A549 (cell line): Measurements from ENCODE around the gene RNF144A.

Experiments used
- CBX2 ChIP-seq: fragments of 200-600 bp; sonication (generic); IDR thresholded peaks from 2 replicates; pipeline ENCODE4 v1.6.1; 2016; ENCODE audit warnings: low read depth, mild to moderate bottlenecking, borderline replicate concordance
- EP300 ChIP-seq, 2 experiments: fragments of >200 bp; sonication (Bioruptor Twin); formaldehyde crosslinking; IDR thresholded peaks; 2 replicates in 1 of 2; 3 replicates in 1 of 2; pipeline ENCODE4 v1.6.1; 2016 to 2017
- HOXB13 ChIP-seq: fragments of 250-450 bp; sonication (Bioruptor Pico); IDR thresholded peaks from 2 replicates; pipeline ENCODE4 v1.5.0; 2020; ENCODE audit warnings: low read depth, mild to moderate bottlenecking, moderate library complexity
- HOXB5 ChIP-seq: fragments of 250-450 bp; sonication (Bioruptor Pico); IDR thresholded peaks from 2 replicates; pipeline ENCODE4 v1.5.0; 2020; ENCODE audit warnings: mild to moderate bottlenecking, moderate library complexity
- JUN ChIP-seq, 2 experiments: fragments of >200 bp; sonication (Bioruptor Twin); formaldehyde crosslinking; IDR thresholded peaks; 2 replicates in 1 of 2; 3 replicates in 1 of 2; pipeline ENCODE4 v1.6.1; 2016 to 2017
- KDM1A ChIP-seq: fragments of 200-600 bp; sonication (generic); IDR thresholded peaks from 2 replicates; pipeline ENCODE4 v1.6.1; 2016; ENCODE audit warnings: low read depth, mild to moderate bottlenecking
- MAZ ChIP-seq: fragments of 150-350 bp; IDR thresholded peaks from 2 replicates; pipeline ENCODE4 v1.6.1; 2014; ENCODE audit warnings: antibody characterized with exemption, low read depth, low read length, borderline replicate concordance
- POLR2A ChIP-seq: IDR thresholded peaks from 2 replicates; pipeline ENCODE4 v1.6.1; 2012; ENCODE audit warnings: mild to moderate bottlenecking, low read length
- RCOR1 ChIP-seq: fragments of 150-350 bp; IDR thresholded peaks from 2 replicates; pipeline ENCODE4 v1.6.1; 2014; ENCODE audit warnings: antibody characterized with exemption, low read length, low read depth
- SMC3 ChIP-seq: fragments of >200 bp; sonication (Bioruptor Twin); formaldehyde crosslinking; IDR thresholded peaks from 3 replicates; pipeline ENCODE4 v1.6.1; 2018; ENCODE audit warnings: inconsistent platforms
- TF ChIP-seq, protein P1 (sequence below): fragments of >200 bp; sonication (Bioruptor Twin); formaldehyde crosslinking; IDR thresholded peaks from 3 replicates; pipeline ENCODE4 v1.5.1; 2016
- TF ChIP-seq, protein P2 (sequence below): IDR thresholded peaks from 2 replicates; pipeline ENCODE4 v1.6.1; 2012
- TF ChIP-seq, protein P3 (sequence below): fragments of 450-650 bp; IDR thresholded peaks from 2 replicates; pipeline ENCODE4 v1.6.1; 2014; ENCODE audit warnings: antibody characterized with exemption

DNA sequence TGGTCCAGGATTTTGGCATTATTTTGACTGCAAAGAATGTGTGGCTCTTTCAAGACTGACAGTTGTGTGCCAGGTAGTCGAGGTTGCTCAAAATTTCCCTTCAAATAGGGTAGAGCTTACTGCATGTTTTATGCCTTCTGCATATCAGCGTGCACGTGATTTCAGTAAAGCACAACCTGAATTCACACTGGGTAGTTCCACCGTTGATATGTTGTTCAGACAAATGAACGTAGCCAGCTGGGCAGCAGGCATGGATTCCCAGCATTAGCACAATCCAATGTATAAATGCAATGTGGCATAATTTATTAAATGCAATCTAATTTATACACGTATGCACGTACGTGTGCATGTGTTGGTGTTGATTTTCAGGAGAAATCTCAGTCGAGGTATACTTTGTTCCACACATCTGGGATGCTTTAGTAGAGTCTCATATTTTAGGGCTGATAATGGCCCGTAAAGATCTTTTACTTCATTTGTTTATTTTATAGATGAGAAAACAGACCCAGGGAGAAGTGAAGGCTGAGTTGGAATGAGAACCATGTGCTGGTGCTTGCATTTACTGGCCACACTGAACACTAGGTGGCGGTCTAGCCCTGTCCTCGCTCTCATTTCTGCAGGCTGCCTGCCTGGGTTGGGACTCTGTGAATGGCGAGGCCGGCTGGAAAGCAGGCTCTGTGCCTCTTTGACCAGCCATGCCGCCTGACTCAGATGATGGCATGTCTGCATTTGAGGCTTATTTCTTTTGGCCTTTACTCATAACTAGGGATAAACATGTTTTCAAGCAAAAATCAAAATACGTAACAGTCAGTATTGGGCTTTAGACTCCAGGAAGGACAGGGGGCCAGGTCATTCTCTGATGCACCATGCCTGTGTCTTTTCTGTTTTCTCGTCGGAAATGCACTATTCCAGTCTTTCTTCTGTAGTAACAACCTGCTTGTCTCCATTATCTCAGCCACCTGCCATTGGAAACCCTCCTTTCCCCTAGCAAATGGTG lies 120.4 kb downstream of the RNF144A start:
- TF ChIP-seq CBX2 (no peak), KDM1A (no peak), HOXB5 (CRISPR knock-in tag) (no peak), POLR2A (no peak), RCOR1 (no peak), MAZ (no peak), HOXB13 (CRISPR knock-in tag) (no peak), EP300 (IDR thresholded peaks at IDR 0.05) (no peak), SMC3 (0 out of 3 replicates have a peak, but pooled peaks have one; percentile 25), JUN (IDR thresholded peaks at IDR 0.05) (no peak)
- TF ChIP-seq, protein P1, sequence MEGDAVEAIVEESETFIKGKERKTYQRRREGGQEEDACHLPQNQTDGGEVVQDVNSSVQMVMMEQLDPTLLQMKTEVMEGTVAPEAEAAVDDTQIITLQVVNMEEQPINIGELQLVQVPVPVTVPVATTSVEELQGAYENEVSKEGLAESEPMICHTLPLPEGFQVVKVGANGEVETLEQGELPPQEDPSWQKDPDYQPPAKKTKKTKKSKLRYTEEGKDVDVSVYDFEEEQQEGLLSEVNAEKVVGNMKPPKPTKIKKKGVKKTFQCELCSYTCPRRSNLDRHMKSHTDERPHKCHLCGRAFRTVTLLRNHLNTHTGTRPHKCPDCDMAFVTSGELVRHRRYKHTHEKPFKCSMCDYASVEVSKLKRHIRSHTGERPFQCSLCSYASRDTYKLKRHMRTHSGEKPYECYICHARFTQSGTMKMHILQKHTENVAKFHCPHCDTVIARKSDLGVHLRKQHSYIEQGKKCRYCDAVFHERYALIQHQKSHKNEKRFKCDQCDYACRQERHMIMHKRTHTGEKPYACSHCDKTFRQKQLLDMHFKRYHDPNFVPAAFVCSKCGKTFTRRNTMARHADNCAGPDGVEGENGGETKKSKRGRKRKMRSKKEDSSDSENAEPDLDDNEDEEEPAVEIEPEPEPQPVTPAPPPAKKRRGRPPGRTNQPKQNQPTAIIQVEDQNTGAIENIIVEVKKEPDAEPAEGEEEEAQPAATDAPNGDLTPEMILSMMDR, result peak; percentile 67
- TF ChIP-seq, protein P2, sequence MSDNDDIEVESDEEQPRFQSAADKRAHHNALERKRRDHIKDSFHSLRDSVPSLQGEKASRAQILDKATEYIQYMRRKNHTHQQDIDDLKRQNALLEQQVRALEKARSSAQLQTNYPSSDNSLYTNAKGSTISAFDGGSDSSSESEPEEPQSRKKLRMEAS, result peak; percentile 65
- TF ChIP-seq, protein P3, sequence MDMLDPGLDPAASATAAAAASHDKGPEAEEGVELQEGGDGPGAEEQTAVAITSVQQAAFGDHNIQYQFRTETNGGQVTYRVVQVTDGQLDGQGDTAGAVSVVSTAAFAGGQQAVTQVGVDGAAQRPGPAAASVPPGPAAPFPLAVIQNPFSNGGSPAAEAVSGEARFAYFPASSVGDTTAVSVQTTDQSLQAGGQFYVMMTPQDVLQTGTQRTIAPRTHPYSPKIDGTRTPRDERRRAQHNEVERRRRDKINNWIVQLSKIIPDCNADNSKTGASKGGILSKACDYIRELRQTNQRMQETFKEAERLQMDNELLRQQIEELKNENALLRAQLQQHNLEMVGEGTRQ, result no peak
